ENCODE measurements around the gene ZNF19.

GRCh38 chr16:71472051-71472450 lies 17.1 kb downstream of the ZNF19 start:
- TF ChIP-seq CTCF (IDR thresholded peaks at IDR 0.05) (no peak), POLR2A (IDR thresholded peaks at IDR 0.05) (no peak)

Measured in esophagus squamous epithelium (tissue), 4 donors.